Measurements from ENCODE around the gene PPP1R3G.

PPP1R3G gene

GRCh38 chr6:5073992-5074391 is 11.1 kb upstream of the PPP1R3G start:
- no peak for DNase-seq

DNA sequence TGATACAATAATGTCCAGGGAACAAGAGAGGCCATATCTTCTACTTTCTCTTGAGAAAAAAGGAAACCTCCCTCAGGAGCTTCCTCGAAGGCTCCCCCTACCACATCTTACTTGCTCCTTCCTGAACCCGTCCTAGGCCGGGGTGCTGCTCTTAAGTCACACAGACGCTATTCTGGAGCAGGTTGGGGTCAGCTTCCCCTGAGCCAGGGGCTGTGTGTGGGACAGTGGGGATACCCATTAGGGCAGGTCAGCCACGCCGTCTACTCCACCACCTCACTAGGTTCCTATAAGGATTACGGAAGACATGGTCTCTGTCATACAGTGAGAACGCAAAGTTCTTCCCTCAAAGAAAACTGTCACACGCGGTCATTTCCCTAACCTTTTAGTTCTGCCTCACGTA is 8.2 kb upstream of the PPP1R3G start:
- no peak for DNase-seq

GRCh38 chr6:5078121-5078669 is 6.9 kb upstream of the PPP1R3G start:
- no peak for DNase-seq

DNA sequence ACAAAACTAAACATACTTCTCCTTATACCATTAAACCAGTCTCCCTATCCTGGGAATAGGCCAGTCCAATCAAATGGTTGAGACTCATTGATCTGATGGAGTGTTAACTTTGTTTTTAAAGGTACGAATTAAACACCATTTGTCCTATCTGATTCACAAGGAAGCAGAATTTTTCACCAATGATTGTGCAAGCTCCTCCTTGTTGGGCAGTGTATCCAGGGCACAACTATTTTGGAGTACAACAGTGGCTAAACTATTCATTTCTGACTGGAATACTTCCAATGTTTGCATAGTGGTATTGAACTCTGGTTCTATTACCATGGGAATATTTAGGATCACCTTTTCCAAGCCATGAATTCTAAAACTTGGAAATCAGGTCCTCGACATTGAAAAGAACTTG is 5.4 kb upstream of the PPP1R3G start:
- DNase-seq = no peak

- no peak for DNase-seq
Observed at GRCh38 chr6:5080574-5080973, 4.6 kb upstream of the PPP1R3G start.

DNA sequence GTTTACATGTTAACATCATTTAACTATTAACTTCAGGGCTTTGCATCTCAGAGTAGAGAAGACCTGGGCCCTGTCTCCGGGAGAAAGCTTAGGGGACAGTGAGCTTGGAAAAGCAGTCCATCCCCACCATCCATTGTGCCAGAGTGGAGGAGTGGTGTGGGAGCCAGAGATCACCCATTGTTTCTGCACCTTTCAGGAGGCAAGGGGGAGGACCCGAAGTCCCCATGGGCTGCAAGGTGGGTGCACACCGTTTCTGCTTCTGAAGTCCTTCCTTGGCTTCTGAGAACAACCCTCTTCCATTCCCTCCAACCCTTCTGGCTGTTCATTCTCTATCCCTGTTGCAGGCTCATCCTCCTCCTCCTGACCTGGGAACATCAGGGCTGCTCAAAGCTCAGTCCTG is 4.0 kb upstream of the PPP1R3G start:
- DNase-seq = no peak

GRCh38 chr6:5081955-5082354 is 3.2 kb upstream of the PPP1R3G start:
- DNase-seq = no peak

DNA sequence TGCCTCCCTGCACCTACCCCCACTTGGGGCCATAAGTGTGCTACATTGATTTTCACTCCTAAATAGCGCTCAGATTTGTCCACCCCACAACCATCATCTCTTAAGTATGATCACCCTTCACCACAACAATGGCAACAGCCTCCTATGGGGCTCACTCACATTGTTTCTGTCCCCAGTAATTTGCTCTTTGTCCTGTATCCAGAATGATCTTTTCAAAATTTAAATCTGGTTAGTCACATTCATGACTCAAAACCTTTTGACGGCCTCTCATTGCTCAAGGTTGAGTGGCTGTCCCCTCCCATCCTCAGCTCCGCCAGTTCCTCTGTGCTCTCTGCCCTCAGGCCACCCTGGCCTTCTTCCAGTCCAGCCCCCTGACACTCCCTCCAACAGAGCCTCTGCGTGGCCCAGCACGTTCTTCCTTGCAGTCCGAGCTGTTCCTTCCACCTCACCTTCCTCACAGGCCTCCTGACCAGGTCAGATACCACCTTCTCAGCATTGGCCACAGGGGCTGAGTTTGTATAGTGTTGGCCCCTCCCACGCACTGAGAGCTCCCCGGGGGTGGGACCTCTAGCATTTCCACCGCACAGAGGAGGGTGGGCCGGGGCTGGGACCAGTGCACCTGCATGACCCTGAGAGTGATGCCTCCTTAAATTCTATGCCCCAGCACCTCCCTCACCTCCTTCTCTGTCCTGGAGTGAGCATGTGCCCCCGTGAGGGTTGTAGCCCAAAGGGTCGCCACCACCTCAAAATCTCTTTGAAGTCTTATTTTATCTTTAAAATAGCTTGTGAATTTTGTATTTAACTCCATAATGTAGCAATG is 2.4 kb upstream of the PPP1R3G start:
- DNase-seq = no peak

- DNase-seq = no peak
Observed at GRCh38 chr6:5083307-5083583, 1.9 kb upstream of the PPP1R3G start.

- DNase-seq = no peak
Observed at GRCh38 chr6:5083813-5084359, 1.3 kb upstream of the PPP1R3G start.

- no peak for DNase-seq
Observed at GRCh38 chr6:5084360-5084780, 771 bp upstream of the PPP1R3G start.

GRCh38 chr6:5085648-5086293 is 630 bp downstream of the PPP1R3G start:
- DNase-seq = peak; percentile 16

GRCh38 chr6:5086294-5086890 is 1.3 kb downstream of the PPP1R3G start:
- DNase-seq = no peak

- no peak for DNase-seq
Observed at GRCh38 chr6:5087389-5087788, 2.2 kb downstream of the PPP1R3G start.

- no peak for DNase-seq
Observed at GRCh38 chr6:5088780-5089179, 3.6 kb downstream of the PPP1R3G start.

GRCh38 chr6:5089481-5090438 is 4.6 kb downstream of the PPP1R3G start:
- DNase-seq = no peak

DNA sequence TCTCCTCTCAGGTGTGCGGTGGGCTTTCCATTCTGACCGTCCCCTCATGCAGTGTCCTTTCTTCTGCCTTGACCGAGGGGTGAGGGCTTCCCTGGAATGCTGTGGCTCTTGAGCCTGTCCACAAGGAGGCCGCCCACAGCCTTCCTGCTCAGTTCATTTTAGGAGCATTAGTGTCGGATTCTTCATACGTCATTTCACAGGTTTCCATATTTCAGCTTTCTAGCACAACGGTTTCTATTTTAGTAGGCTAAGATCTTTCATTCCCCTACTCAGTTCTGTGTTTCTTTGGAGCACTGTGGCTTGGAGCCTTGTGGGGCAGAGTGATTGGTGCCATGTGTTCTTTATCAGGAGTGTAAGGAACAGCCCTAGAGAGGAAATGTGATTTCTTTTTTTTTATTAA is 5.5 kb downstream of the PPP1R3G start:
- no peak for DNase-seq

- no peak for DNase-seq
Observed at GRCh38 chr6:5091210-5092069, 6.3 kb downstream of the PPP1R3G start.

DNA sequence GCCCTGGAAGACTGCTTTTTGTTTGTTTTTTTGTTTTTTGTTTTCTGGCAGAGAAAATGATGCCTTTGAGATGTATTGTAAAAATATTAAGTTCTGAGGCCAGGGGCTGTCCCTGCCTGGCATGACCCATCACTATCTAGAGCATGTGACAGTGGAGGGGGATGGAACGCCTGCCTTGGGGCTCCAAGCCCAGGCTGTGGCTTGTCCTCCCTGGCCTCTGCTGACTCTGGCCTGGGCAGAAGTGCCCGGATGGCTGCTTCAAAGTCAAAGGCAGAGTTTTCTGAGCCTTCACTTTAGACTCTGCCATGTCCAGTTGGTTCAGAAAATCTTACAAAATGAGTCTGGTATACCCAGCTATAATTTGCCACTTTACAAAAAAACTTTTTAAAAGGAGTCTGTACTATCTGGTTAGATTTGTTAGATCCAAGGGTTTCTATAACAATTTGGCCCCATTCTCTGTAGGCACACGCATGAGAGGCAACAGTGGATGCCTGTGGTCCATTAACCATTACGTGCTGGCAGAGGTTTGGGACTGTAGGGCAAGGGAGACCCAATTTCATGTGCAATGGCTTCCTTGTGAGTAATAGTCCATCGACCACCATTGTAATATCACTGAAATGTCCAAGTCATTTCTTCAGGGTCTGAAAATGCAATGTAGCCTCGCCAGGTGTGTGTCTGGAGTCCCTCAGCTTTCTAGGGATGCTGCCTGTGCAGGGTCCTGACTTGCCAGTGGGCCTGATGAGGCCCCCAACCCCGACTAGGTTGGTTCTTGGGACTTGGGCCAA is 8.3 kb downstream of the PPP1R3G start:
- DNase-seq = no peak

- no peak for DNase-seq
Observed at GRCh38 chr6:5094327-5094726, 9.2 kb downstream of the PPP1R3G start.

DNA sequence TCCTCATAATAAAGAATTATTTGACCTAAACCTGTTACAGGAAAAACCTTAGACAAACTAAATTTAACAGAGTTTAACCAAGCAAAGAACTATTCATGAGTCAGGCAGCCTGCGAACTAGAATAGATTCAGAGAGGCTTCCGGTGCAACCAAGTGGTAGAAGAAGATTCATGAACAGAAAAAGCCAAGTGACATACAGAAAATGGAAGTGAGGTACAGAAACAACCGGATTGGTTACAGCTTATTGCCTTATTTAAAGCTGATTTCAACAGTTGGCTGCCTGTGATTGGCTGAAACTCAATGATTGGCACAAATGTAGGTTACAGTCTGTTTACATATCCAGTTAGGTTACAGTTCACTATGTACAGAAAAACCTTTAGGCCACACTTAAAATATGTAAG is 10.1 kb downstream of the PPP1R3G start:
- DNase-seq = no peak

Measured in NCI-H524 treated with DMSO at 0.1 percent for 48 hours (cell line).